HepG2 (cell line): ENCODE results near the gene ASTN2. TPM values are rescaled to one million over a fixed set of nuclear protein-coding genes. Genes with fewer than 3 reads are reported as not detected.

ENCODE experiments used
- ATAC-seq: fragments of 200-7000 bp; cut with Tn5 transposase; 3 replicates; pipeline ENCODE4 v1.9.1; 2020; ENCODE audit warnings: mild to moderate bottlenecking, moderate library complexity
- BruUV-seq: library from RNA; stranded (reverse); fragments of 400-500 nt; replicated peaks from 2 replicates; lab custom pipeline; 2021; lab: Mats Ljungman, UMichigan
- CTCF ChIA-PET: fragments of 300-600 bp; formaldehyde crosslinking; extraction: SDS; loops from one replicate; lab custom pipeline; 2021; ENCODE audit warnings: low total read pairs, inconsistent platforms, low intra/inter-chr PET ratio; lab: Yijun Ruan, JAX
- POLR2A ChIA-PET: fragments of 350-600 bp; sonication (Branson Sonifier 250); formaldehyde crosslinking; loops from one replicate; lab custom pipeline; 2020; ENCODE audit warnings: antibody characterized with exemption, inconsistent platforms; lab: Yijun Ruan, JAX
- DNase-seq: peaks from one replicate; pipeline ENCODE4 v3.0.0-alpha.2; 2015; ENCODE audit warnings: low spot score
- FAIRE-seq: peaks from 3 replicates; lab custom pipeline; 2011; peaks lifted over from hg19 to GRCh38; lab: Jason Lieb, UNC
- H2AFZ ChIP-seq: one replicate; pipeline ENCODE4 v1.6.1; 2011; ENCODE audit warnings: low read length, inconsistent platforms
- H3K27ac ChIP-seq: fragments of 300-600 bp; 3 replicates; pipeline ENCODE4 v1.8.0; 2011; ENCODE audit warnings: mixed run types, mild to moderate bottlenecking, mixed read lengths, low read length, inconsistent platforms; ENCODE audit not compliant: insufficient read depth; ENCODE audit errors: extremely low read length
- H3K27me3 ChIP-seq, 2 experiments: fragments of 200-600 bp in 1 of 2; 2 replicates in 1 of 2; 3 replicates in 1 of 2; pipeline versions ENCODE4 v1.6.0 to v1.8.0; 2011; ENCODE audit warnings: low read length in 2 of 2, mild to moderate bottlenecking in 2 of 2, moderate library complexity in 2 of 2, inconsistent platforms in 1 of 2; ENCODE audit not compliant: insufficient read depth in 2 of 2, control insufficient read depth in 1 of 2
- H3K36me3 ChIP-seq, 2 experiments: fragments of 200-600 bp in 1 of 2; replicated peaks in 1 of 2; 2 replicates in 1 of 2; 3 replicates in 1 of 2; pipeline versions ENCODE4 v1.5.1 to v1.8.0; 2011; ENCODE audit warnings: low read length in 2 of 2, inconsistent platforms in 1 of 2; ENCODE audit not compliant: insufficient read depth in 2 of 2, control insufficient read depth in 1 of 2
- H3K4me1 ChIP-seq: 2 replicates; pipeline ENCODE4 v1.5.1; 2012; ENCODE audit warnings: low read length, inconsistent platforms; ENCODE audit not compliant: insufficient read depth
- H3K4me2 ChIP-seq: 2 replicates; pipeline ENCODE4 v1.6.0; 2011; ENCODE audit warnings: low read depth, low read length, inconsistent platforms
- H3K4me3 ChIP-seq, 3 experiments: fragments of 200-600 bp in 1 of 3; sonication (generic), shearing (Covaris generic) in 1 of 3; replicated peaks in 1 of 3; 2 replicates each; pipeline ENCODE4 v1.5.1; 2011 to 2016; ENCODE audit warnings: low read length in 3 of 3, inconsistent platforms in 2 of 3, low read depth in 2 of 3, mild to moderate bottlenecking in 2 of 3, control low read depth in 1 of 3, mixed read lengths in 1 of 3; ENCODE audit not compliant: insufficient read depth in 1 of 3
- H3K79me2 ChIP-seq: one replicate; pipeline ENCODE4 v1.6.1; 2011; ENCODE audit warnings: low read length, inconsistent platforms; ENCODE audit not compliant: insufficient read depth
- H3K9ac ChIP-seq: 2 replicates; pipeline ENCODE4 v1.6.0; 2011; ENCODE audit warnings: mild to moderate bottlenecking, low read depth, low read length, inconsistent platforms; ENCODE audit not compliant: insufficient read depth
- H3K9me3 ChIP-seq: 2 replicates; pipeline ENCODE4 v1.5.1; 2012; ENCODE audit warnings: mild to moderate bottlenecking, low read length
- H4K20me1 ChIP-seq: 2 replicates; pipeline ENCODE4 v1.6.0; 2011; ENCODE audit warnings: inconsistent platforms, mild to moderate bottlenecking, low read length, moderate library complexity; ENCODE audit not compliant: insufficient read depth
- CCAR2 ChIP-seq: fragments of 200-400 bp; formaldehyde crosslinking; optimal IDR thresholded peaks from 2 replicates; pipeline ENCODE3; 2018; ENCODE audit warnings: low read depth, mild to moderate bottlenecking, low read length, moderate library complexity
- HNRNPK ChIP-seq: fragments of 200-400 bp; formaldehyde crosslinking; IDR thresholded peaks from 2 replicates; pipeline ENCODE4 v1.6.1; 2018; ENCODE audit warnings: low read length, low read depth, moderate library complexity, mild to moderate bottlenecking; ENCODE audit not compliant: poor library complexity, severe bottlenecking
- XBP1 ChIP-seq: sonication (generic); formaldehyde crosslinking; IDR thresholded peaks from 2 replicates; pipeline ENCODE4 v1.5.0; 2020; ENCODE audit warnings: missing genetic modification reagents
- ZFP36 ChIP-seq: fragments of 150-350 bp; IDR thresholded peaks from 2 replicates; pipeline ENCODE4 v1.6.1; 2018; ENCODE audit warnings: borderline replicate concordance, low read length, low read depth; ENCODE audit not compliant: partially characterized antibody
- ZMYM4 ChIP-seq: sonication (generic); formaldehyde crosslinking; IDR thresholded peaks from 2 replicates; pipeline ENCODE4 v1.8.1; 2023; ENCODE audit warnings: mild to moderate bottlenecking, missing genetic modification reagents
- ZNF567 ChIP-seq: sonication (generic); formaldehyde crosslinking; IDR thresholded peaks from 2 replicates; pipeline ENCODE4 v1.8.1; 2023; ENCODE audit warnings: mild to moderate bottlenecking, missing genetic modification reagents, borderline replicate concordance
- ZNF792 ChIP-seq: IDR thresholded peaks from 2 replicates; pipeline ENCODE4 v1.6.1; 2016
- WGBS: methylation state at CpG from one replicate; pipeline ENCODE4 v1.1.6; 2017; ENCODE audit warnings: low lambda C conversion rate; 5-methylcytosine and 5-hydroxymethylcytosine counted together
- in situ Hi-C: cut with HindIII; loops from 2 replicates; pipeline ENCODE4 v1.10.0; 2017; ENCODE audit warnings: low pct_unique_long_range_greater_than_20kb; ENCODE audit not compliant: extremely low pct_ligation_motif_present
- intact Hi-C: fragments of 100-400 bp; cut with micrococcal nuclease; formaldehyde crosslinking; loops from one replicate; pipeline ENCODE4 v1.10.0; 2022; ENCODE audit not compliant: unreplicated experiment
- polyA plus RNA-seq, 8 experiments: library from polyadenylated mRNA; depleted of rRNA in 3 of 8; stranded (reverse) in 7 of 8; unstranded in 1 of 8; fragments of >200 nt; fragmentation: Illumina TruSeq in 4 of 8; extraction: Trizol in 4 of 8; gene quantifications; 2 replicates each; pipeline versions ENCODE4 v1.2.1 to v1.2.3, GENCODE V29; 2011 to 2016; ENCODE audit warnings: low read depth in 4 of 8, missing spikeins in 1 of 8, mixed read lengths in 1 of 8; ENCODE audit not compliant: insufficient read depth in 1 of 8
- total RNA-seq, 5 experiments: library from RNA; depleted of rRNA; stranded (reverse); fragments of >200 nt; fragmentation: Illumina TruSeq; extraction: Trizol; gene quantifications; 2 replicates each; pipeline ENCODE4 v1.2.3, GENCODE V29; 2016; ENCODE audit warnings: low read depth in 1 of 5
- TF ChIP-seq, protein P1 (sequence below): sonication (generic); formaldehyde crosslinking; IDR thresholded peaks from 2 replicates; pipeline ENCODE4 v1.8.1; 2023; ENCODE audit warnings: mild to moderate bottlenecking, inconsistent platforms, moderate library complexity, missing genetic modification reagents, borderline replicate concordance
- TF ChIP-seq, protein P2 (sequence below): sonication (generic); formaldehyde crosslinking; IDR thresholded peaks from 2 replicates; pipeline ENCODE4 v1.4.0; 2020; ENCODE audit warnings: mild to moderate bottlenecking, missing genetic modification reagents
- TF ChIP-seq, protein P3 (sequence below): sonication (generic); formaldehyde crosslinking; IDR thresholded peaks from 2 replicates; pipeline ENCODE4 v1.9.0; 2022; ENCODE audit warnings: low read depth, missing genetic modification reagents
- TF ChIP-seq, protein P4 (sequence below): sonication (generic); formaldehyde crosslinking; IDR thresholded peaks from 2 replicates; pipeline ENCODE4 v1.4.0; 2020; ENCODE audit warnings: missing genetic modification reagents, borderline replicate concordance

Gene ASTN2
- total and polyA plus RNA-seq, 2 of the 13 experiments (the other 11 are each of a cell fraction or from before 2014, with no cell fraction given), result 5.2 to 13.5 TPM

DNA sequence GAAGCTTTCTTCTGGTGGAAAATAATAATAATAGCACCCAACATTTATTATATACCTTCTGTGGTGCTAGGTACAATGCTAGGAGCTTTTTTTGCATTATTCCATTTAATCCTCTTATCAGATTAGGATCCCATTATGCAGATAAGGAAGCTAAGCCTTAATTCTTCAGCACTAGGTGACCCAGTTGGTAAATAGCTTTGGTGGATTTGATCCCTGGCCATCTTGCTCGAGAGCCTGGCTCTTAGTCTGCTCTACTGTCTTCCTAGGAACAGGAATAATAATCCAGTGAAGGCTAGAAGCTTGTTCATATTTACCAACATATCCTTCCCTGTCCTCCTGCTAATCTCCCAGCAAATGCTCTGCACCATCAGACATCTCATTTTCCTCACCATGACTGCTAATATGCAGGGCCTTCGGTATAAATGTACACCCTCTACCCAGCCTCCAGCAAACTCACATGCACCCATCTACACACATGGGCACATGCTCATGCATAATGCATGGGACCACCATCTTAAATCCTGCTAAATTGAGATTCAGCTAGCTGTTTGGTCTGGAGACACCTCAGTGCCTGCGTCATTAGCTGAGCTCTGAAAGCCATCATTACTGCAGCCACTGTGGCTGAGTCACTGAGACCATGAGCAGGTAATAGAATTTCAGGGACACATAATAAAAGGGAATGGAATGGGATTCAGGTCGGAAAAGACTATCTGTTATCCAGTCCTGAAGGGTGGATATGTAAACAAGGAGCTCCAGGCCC, 640.3 kb downstream of the ASTN2 start:
- 7% methylated on average over 4 of the region's 4 CpGs for WGBS
- Histone ChIP-seq H3K9ac (no peak overlapping the region), H3K4me3 (no peak overlapping the region), H2AFZ (no peak overlapping the region), H3K79me2 (no peaks in the 10 kb centered on the region), H3K4me2 (no peak overlapping the region), H3K27me3 (no peaks in the 10 kb centered on the region), H4K20me1 (no peaks in the 10 kb centered on the region), H3K27ac (no peak overlapping the region), H3K36me3 (no peaks in the 10 kb centered on the region), H3K4me1 (no peaks in the 10 kb centered on the region), H3K9me3 (peaks cover 6% of the 10 kb centered on the region; the same call in 1 of the 2 replicates)
- ATAC-seq (no peak), DNase-seq (no peak), FAIRE-seq (no peak)
- ChIA-PET CTCF (no interaction called here), POLR2A (no interaction called here)
- no TSS peak for BruUV-seq
- TF ChIP-seq HNRNPK, result no peak
- TF ChIP-seq CCAR2, result no peak
- TF ChIP-seq, protein P1, sequence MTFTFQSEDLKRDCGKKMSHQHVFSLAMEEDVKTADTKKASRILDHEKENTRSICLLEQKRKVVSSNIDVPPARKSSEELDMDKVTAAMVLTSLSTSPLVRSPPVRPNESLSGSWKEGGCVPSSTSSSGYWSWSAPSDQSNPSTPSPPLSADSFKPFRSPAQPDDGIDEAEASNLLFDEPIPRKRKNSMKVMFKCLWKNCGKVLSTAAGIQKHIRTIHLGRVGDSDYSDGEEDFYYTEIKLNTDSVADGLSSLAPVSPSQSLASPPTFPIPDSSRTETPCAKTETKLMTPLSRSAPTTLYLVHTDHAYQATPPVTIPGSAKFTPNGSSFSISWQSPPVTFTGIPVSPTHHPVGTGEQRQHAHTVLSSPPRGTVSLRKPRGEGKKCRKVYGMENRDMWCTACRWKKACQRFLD (CRISPR knock-in tag), result no peak
- no peak for TF ChIP-seq ZNF792 (CRISPR knock-in tag)
- TF ChIP-seq ZFP36, result no peak
- TF ChIP-seq ZMYM4 (CRISPR knock-in tag), result no peak
- TF ChIP-seq ZNF567 (CRISPR knock-in tag), result no peak
- TF ChIP-seq, protein P2, sequence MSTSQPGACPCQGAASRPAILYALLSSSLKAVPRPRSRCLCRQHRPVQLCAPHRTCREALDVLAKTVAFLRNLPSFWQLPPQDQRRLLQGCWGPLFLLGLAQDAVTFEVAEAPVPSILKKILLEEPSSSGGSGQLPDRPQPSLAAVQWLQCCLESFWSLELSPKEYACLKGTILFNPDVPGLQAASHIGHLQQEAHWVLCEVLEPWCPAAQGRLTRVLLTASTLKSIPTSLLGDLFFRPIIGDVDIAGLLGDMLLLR, result no peak
- TF ChIP-seq, protein P3, sequence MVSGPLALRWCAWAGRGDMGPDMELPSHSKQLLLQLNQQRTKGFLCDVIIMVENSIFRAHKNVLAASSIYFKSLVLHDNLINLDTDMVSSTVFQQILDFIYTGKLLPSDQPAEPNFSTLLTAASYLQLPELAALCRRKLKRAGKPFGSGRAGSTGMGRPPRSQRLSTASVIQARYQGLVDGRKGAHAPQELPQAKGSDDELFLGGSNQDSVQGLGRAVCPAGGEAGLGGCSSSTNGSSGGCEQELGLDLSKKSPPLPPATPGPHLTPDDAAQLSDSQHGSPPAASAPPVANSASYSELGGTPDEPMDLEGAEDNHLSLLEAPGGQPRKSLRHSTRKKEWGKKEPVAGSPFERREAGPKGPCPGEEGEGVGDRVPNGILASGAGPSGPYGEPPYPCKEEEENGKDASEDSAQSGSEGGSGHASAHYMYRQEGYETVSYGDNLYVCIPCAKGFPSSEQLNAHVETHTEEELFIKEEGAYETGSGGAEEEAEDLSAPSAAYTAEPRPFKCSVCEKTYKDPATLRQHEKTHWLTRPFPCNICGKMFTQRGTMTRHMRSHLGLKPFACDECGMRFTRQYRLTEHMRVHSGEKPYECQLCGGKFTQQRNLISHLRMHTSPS (CRISPR knock-in tag), result no peak
- TF ChIP-seq, protein P4, sequence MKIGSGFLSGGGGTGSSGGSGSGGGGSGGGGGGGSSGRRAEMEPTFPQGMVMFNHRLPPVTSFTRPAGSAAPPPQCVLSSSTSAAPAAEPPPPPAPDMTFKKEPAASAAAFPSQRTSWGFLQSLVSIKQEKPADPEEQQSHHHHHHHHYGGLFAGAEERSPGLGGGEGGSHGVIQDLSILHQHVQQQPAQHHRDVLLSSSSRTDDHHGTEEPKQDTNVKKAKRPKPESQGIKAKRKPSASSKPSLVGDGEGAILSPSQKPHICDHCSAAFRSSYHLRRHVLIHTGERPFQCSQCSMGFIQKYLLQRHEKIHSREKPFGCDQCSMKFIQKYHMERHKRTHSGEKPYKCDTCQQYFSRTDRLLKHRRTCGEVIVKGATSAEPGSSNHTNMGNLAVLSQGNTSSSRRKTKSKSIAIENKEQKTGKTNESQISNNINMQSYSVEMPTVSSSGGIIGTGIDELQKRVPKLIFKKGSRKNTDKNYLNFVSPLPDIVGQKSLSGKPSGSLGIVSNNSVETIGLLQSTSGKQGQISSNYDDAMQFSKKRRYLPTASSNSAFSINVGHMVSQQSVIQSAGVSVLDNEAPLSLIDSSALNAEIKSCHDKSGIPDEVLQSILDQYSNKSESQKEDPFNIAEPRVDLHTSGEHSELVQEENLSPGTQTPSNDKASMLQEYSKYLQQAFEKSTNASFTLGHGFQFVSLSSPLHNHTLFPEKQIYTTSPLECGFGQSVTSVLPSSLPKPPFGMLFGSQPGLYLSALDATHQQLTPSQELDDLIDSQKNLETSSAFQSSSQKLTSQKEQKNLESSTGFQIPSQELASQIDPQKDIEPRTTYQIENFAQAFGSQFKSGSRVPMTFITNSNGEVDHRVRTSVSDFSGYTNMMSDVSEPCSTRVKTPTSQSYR (CRISPR knock-in tag), result no peak
- TF ChIP-seq XBP1, result no peak
- intact Hi-C loops (no loop called here), in situ Hi-C loops (no loop called here)
